HepG2 (cell line): ENCODE data around the gene PKD2L2. TPM values are rescaled to one million over a fixed set of nuclear protein-coding genes. Genes with fewer than 3 reads are reported as not detected.

Source experiments
- BCL6 ChIP-seq: IDR thresholded peaks from 2 replicates; pipeline ENCODE4 v1.6.1; 2016; ENCODE audit warnings: missing genetic modification reagents, missing compliant biosample characterization
- CHD4 ChIP-seq: fragments of 200-600 bp; sonication (generic); IDR thresholded peaks from 2 replicates; pipeline ENCODE4 v1.7.0; 2017; ENCODE audit warnings: mild to moderate bottlenecking, low read length, borderline replicate concordance
- DPF2 ChIP-seq: sonication (generic); formaldehyde crosslinking; IDR thresholded peaks from 2 replicates; pipeline ENCODE4 v1.4.0; 2020; ENCODE audit warnings: mild to moderate bottlenecking, low read depth, missing genetic modification reagents, borderline replicate concordance
- GATA4 ChIP-seq: sonication (generic); IDR thresholded peaks from 2 replicates; pipeline ENCODE4 v1.6.1; 2016; ENCODE audit warnings: antibody characterized with exemption, low read depth, borderline replicate concordance
- GZF1 ChIP-seq: sonication (generic); formaldehyde crosslinking; IDR thresholded peaks from 2 replicates; pipeline ENCODE4 v1.5.1; 2020; ENCODE audit warnings: mild to moderate bottlenecking, missing genetic modification reagents
- KAT8 ChIP-seq: IDR thresholded peaks from 2 replicates; pipeline ENCODE4 v1.6.1; 2016; ENCODE audit warnings: missing genetic modification reagents, missing compliant biosample characterization
- KDM5B ChIP-seq: sonication (generic); formaldehyde crosslinking; IDR thresholded peaks from 2 replicates; pipeline ENCODE4 v1.4.0; 2020; ENCODE audit warnings: missing genetic modification reagents, mild to moderate bottlenecking, borderline replicate concordance
- MAFF ChIP-seq: IDR thresholded peaks from 2 replicates; pipeline ENCODE4 v1.6.1; 2011; ENCODE audit warnings: low read depth, low read length, improper control_type of control experiment
- MIER3 ChIP-seq: IDR thresholded peaks from 2 replicates; pipeline ENCODE4 v1.6.1; 2016; ENCODE audit warnings: missing compliant biosample characterization, borderline replicate concordance
- MYNN ChIP-seq: sonication (generic); formaldehyde crosslinking; IDR thresholded peaks from 2 replicates; pipeline ENCODE4 v1.4.0; 2020; ENCODE audit warnings: mild to moderate bottlenecking, low read depth, missing genetic modification reagents
- NR2F2 ChIP-seq: IDR thresholded peaks from 2 replicates; pipeline ENCODE4 v1.6.1; 2012; ENCODE audit warnings: low read depth, inconsistent platforms, borderline replicate concordance
- PAX8 ChIP-seq: sonication (generic); formaldehyde crosslinking; IDR thresholded peaks from 2 replicates; pipeline ENCODE4 v1.8.0; 2022; ENCODE audit warnings: mild to moderate bottlenecking, missing genetic modification reagents, borderline replicate concordance
- RARG ChIP-seq: sonication (generic); formaldehyde crosslinking; IDR thresholded peaks from 2 replicates; pipeline ENCODE4 v1.4.0; 2020; ENCODE audit warnings: low read depth, mild to moderate bottlenecking, missing genetic modification reagents
- SAFB2 ChIP-seq: sonication (generic); formaldehyde crosslinking; IDR thresholded peaks from 2 replicates; pipeline ENCODE4 v1.5.1; 2020; ENCODE audit warnings: missing genetic modification reagents, low read depth, mild to moderate bottlenecking, borderline replicate concordance
- SALL1 ChIP-seq: sonication (generic); formaldehyde crosslinking; IDR thresholded peaks from 2 replicates; pipeline ENCODE4 v1.8.0; 2022; ENCODE audit warnings: mild to moderate bottlenecking, missing genetic modification reagents
- SP2 ChIP-seq: sonication (generic); formaldehyde crosslinking; IDR thresholded peaks from 2 replicates; pipeline ENCODE4 v1.5.1; 2020; ENCODE audit warnings: mild to moderate bottlenecking, missing genetic modification reagents
- ZKSCAN1 ChIP-seq: fragments of 150-350 bp; IDR thresholded peaks from 2 replicates; pipeline ENCODE4 v1.6.1; 2014; ENCODE audit warnings: low read length
- ZNF292 ChIP-seq: sonication (generic); formaldehyde crosslinking; IDR thresholded peaks from 2 replicates; pipeline ENCODE4 v1.8.1; 2022; ENCODE audit warnings: mild to moderate bottlenecking, low read depth, missing genetic modification reagents, borderline replicate concordance
- ZNF430 ChIP-seq: sonication (generic); formaldehyde crosslinking; IDR thresholded peaks from 2 replicates; pipeline ENCODE4 v1.9.0; 2021; ENCODE audit warnings: mild to moderate bottlenecking, missing genetic modification reagents
- ZNF44 ChIP-seq: sonication (generic); formaldehyde crosslinking; IDR thresholded peaks from 2 replicates; pipeline ENCODE4 v1.5.1; 2020; ENCODE audit warnings: mild to moderate bottlenecking, missing genetic modification reagents
- ZNF567 ChIP-seq: sonication (generic); formaldehyde crosslinking; IDR thresholded peaks from 2 replicates; pipeline ENCODE4 v1.8.1; 2023; ENCODE audit warnings: mild to moderate bottlenecking, missing genetic modification reagents, borderline replicate concordance
- ZNF660 ChIP-seq: sonication (generic); formaldehyde crosslinking; IDR thresholded peaks from 2 replicates; pipeline ENCODE4 v1.5.1; 2020; ENCODE audit warnings: mild to moderate bottlenecking, low read depth, missing genetic modification reagents, borderline replicate concordance
- ZNF761 ChIP-seq: sonication (generic); formaldehyde crosslinking; conservative IDR thresholded peaks from 2 replicates; pipeline ENCODE4 v1.4.0; 2020; ENCODE audit warnings: mild to moderate bottlenecking, missing genetic modification reagents
- ZNF780A ChIP-seq: sonication (generic); formaldehyde crosslinking; IDR thresholded peaks from 2 replicates; pipeline ENCODE4 v1.8.0; 2022; ENCODE audit warnings: mild to moderate bottlenecking, missing genetic modification reagents, moderate library complexity
- polyA plus RNA-seq, 8 experiments: library from polyadenylated mRNA; depleted of rRNA in 3 of 8; stranded (reverse) in 7 of 8; unstranded in 1 of 8; fragments of >200 nt; fragmentation: Illumina TruSeq in 4 of 8; extraction: Trizol in 4 of 8; gene quantifications; 2 replicates each; pipeline versions ENCODE4 v1.2.1 to v1.2.3, GENCODE V29; 2011 to 2016; ENCODE audit warnings: low read depth in 4 of 8, missing spikeins in 1 of 8, mixed read lengths in 1 of 8; ENCODE audit not compliant: insufficient read depth in 1 of 8
- total RNA-seq, 5 experiments: library from RNA; depleted of rRNA; stranded (reverse); fragments of >200 nt; fragmentation: Illumina TruSeq; extraction: Trizol; gene quantifications; 2 replicates each; pipeline ENCODE4 v1.2.3, GENCODE V29; 2016; ENCODE audit warnings: low read depth in 1 of 5
- TF ChIP-seq, protein P1 (sequence below): sonication (generic); formaldehyde crosslinking; IDR thresholded peaks from 2 replicates; pipeline ENCODE4 v1.4.0; 2020; ENCODE audit warnings: mild to moderate bottlenecking, missing genetic modification reagents
- TF ChIP-seq, protein P2 (sequence below): fragments of 450-650 bp; IDR thresholded peaks from 2 replicates; pipeline ENCODE4 v1.6.1; 2017

PKD2L2 gene
- total and polyA plus RNA-seq, 2 of the 13 experiments (the other 11 are each of a cell fraction or from before 2014, with no cell fraction given): not detected

DNA sequence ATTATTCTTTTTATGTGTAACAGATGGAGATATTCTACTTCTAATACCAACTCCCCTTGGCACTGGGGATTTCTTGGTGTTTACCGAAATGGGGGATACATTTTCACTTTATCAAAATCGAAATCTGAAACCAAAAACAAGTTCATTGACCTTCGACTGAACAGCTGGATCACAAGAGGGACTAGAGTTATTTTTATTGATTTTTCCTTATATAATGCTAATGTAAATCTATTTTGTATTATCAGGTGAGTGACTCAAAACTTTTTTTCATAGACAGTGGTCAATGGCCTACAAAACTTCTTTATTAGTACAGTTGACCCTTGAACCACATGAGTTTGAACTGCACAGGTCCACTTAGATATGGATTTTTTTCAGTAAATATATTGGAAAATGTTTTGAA is 10.2 kb downstream of the PKD2L2 start (continued):
- TF ChIP-seq ZNF567 (no peak), SAFB2 (CRISPR knock-in tag) (no peak), ZNF44 (no peak), DPF2 (no peak), GATA4 (peak; percentile 60; the same call in 1 of the 2 replicates), ZNF761 (CRISPR knock-in tag) (0 out of 2 replicates have a peak, but pooled peaks have one; percentile 44), ZNF430 (CRISPR knock-in tag) (no peak), MYNN (CRISPR knock-in tag) (no peak), KDM5B (CRISPR knock-in tag) (no peak), RARG (no peak), CHD4 (no peak), GZF1 (CRISPR knock-in tag) (no peak), NR2F2 (peak; percentile 67), ZNF660 (CRISPR knock-in tag) (no peak), ZKSCAN1 (no peak), KAT8 (0 out of 2 replicates have a peak, but pooled peaks have one; percentile 40), ZNF292 (CRISPR knock-in tag) (no peak), BCL6 (CRISPR knock-in tag) (peak; percentile 81), MIER3 (CRISPR knock-in tag) (no peak), ZNF780A (no peak), SP2 (no peak), SALL1 (no peak; the same call in 1 of the 2 replicates), MAFF (no peak), PAX8 (no peak)
- TF ChIP-seq, protein P1, sequence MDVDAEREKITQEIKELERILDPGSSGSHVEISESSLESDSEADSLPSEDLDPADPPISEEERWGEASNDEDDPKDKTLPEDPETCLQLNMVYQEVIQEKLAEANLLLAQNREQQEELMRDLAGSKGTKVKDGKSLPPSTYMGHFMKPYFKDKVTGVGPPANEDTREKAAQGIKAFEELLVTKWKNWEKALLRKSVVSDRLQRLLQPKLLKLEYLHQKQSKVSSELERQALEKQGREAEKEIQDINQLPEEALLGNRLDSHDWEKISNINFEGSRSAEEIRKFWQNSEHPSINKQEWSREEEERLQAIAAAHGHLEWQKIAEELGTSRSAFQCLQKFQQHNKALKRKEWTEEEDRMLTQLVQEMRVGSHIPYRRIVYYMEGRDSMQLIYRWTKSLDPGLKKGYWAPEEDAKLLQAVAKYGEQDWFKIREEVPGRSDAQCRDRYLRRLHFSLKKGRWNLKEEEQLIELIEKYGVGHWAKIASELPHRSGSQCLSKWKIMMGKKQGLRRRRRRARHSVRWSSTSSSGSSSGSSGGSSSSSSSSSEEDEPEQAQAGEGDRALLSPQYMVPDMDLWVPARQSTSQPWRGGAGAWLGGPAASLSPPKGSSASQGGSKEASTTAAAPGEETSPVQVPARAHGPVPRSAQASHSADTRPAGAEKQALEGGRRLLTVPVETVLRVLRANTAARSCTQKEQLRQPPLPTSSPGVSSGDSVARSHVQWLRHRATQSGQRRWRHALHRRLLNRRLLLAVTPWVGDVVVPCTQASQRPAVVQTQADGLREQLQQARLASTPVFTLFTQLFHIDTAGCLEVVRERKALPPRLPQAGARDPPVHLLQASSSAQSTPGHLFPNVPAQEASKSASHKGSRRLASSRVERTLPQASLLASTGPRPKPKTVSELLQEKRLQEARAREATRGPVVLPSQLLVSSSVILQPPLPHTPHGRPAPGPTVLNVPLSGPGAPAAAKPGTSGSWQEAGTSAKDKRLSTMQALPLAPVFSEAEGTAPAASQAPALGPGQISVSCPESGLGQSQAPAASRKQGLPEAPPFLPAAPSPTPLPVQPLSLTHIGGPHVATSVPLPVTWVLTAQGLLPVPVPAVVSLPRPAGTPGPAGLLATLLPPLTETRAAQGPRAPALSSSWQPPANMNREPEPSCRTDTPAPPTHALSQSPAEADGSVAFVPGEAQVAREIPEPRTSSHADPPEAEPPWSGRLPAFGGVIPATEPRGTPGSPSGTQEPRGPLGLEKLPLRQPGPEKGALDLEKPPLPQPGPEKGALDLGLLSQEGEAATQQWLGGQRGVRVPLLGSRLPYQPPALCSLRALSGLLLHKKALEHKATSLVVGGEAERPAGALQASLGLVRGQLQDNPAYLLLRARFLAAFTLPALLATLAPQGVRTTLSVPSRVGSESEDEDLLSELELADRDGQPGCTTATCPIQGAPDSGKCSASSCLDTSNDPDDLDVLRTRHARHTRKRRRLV (CRISPR knock-in tag): no peak
- TF ChIP-seq, protein P2, sequence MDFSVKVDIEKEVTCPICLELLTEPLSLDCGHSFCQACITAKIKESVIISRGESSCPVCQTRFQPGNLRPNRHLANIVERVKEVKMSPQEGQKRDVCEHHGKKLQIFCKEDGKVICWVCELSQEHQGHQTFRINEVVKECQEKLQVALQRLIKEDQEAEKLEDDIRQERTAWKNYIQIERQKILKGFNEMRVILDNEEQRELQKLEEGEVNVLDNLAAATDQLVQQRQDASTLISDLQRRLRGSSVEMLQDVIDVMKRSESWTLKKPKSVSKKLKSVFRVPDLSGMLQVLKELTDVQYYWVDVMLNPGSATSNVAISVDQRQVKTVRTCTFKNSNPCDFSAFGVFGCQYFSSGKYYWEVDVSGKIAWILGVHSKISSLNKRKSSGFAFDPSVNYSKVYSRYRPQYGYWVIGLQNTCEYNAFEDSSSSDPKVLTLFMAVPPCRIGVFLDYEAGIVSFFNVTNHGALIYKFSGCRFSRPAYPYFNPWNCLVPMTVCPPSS: no peak
